PC-9 (cell line): ENCODE data around the gene RPTOR. TPM values are rescaled to one million over a fixed set of nuclear protein-coding genes. Genes with fewer than 3 reads are reported as not detected.
A peak's percentile ranks its signal among the peaks of the same experiment; 100 is the strongest.

ENCODE experiments used
- Bru-seq: library from RNA; stranded (reverse); fragments of 400-500 nt; gene quantifications from one replicate; lab custom pipeline; 2021; lab: Mats Ljungman, UMichigan
- BruChase-seq, 2 experiments: library from RNA; stranded (reverse); fragments of 400-500 nt; gene quantifications; one replicate each; lab custom pipeline; 2021; lab: Mats Ljungman, UMichigan
- BruUV-seq: library from RNA; stranded (reverse); fragments of 400-500 nt; replicated peaks from 2 replicates; lab custom pipeline; 2021; lab: Mats Ljungman, UMichigan
- CTCF ChIA-PET: fragments of 300-600 bp; sonication (Branson Sonifier 250); formaldehyde crosslinking; loops from one replicate; lab custom pipeline; 2022; ENCODE audit warnings: antibody characterized with exemption; lab: Charles Lee
- POLR2A ChIA-PET: fragments of 300-600 bp; sonication (Branson Sonifier 250); formaldehyde crosslinking; loops from one replicate; lab custom pipeline; 2022; ENCODE audit warnings: antibody characterized with exemption; ENCODE audit not compliant: unreplicated experiment; lab: Charles Lee
- DNase-seq, 2 experiments: peaks; one replicate each; pipeline versions ENCODE4 v3.0.0 to v3.0.0-alpha.2; 2015 to 2022; ENCODE audit warnings: mixed read lengths in 1 of 2
- H2AFZ ChIP-seq: fragments of 200-600 bp; sonication (generic); 2 replicates; pipeline ENCODE4 v1.8.1; 2017; ENCODE audit warnings: antibody characterized with exemption
- H3F3A ChIP-seq: fragments of 200-600 bp; sonication (generic); 2 replicates; pipeline ENCODE4 v1.8.1; 2017; ENCODE audit warnings: antibody characterized with exemption, mild to moderate bottlenecking, low read depth; ENCODE audit not compliant: insufficient read depth
- H3K27ac ChIP-seq: fragments of 200-600 bp; sonication (generic); 2 replicates; pipeline ENCODE4 v1.6.1; 2016; ENCODE audit warnings: mixed run types
- H3K27me3 ChIP-seq: fragments of 200-600 bp; sonication (generic); 2 replicates; pipeline ENCODE4 v1.6.1; 2016; ENCODE audit warnings: low read depth, mixed run types; ENCODE audit not compliant: insufficient read depth
- H3K36me3 ChIP-seq: fragments of 200-600 bp; sonication (generic); 2 replicates; pipeline ENCODE4 v1.6.1; 2016; ENCODE audit warnings: low read depth, mixed run types
- H3K4me1 ChIP-seq: fragments of 200-600 bp; sonication (generic); replicated peaks from 2 replicates; pipeline ENCODE4 v1.6.1; 2016; ENCODE audit warnings: mixed run types; ENCODE audit not compliant: insufficient read depth
- H3K4me2 ChIP-seq: fragments of 200-600 bp; sonication (generic); 2 replicates; pipeline ENCODE4 v1.6.1; 2017; ENCODE audit warnings: mixed run types
- H3K4me3 ChIP-seq: fragments of 200-600 bp; sonication (generic); 2 replicates; pipeline ENCODE4 v1.6.1; 2016; ENCODE audit warnings: mixed run types
- H3K79me2 ChIP-seq: fragments of 200-600 bp; sonication (generic); 2 replicates; pipeline ENCODE4 v1.6.1; 2017; ENCODE audit warnings: low read depth, mixed run types
- H3K9me2 ChIP-seq: fragments of 200-600 bp; sonication (generic); 2 replicates; pipeline ENCODE4 v1.8.1; 2017; ENCODE audit warnings: mild to moderate bottlenecking; ENCODE audit not compliant: insufficient read depth
- H3K9me3 ChIP-seq: fragments of 200-600 bp; sonication (generic); 2 replicates; pipeline ENCODE4 v1.8.1; 2016; ENCODE audit warnings: low read depth; ENCODE audit not compliant: insufficient read depth
- H4K20me1 ChIP-seq: fragments of 200-600 bp; sonication (generic); 2 replicates; pipeline ENCODE4 v1.8.1; 2017; ENCODE audit not compliant: insufficient read depth
- EZH2 ChIP-seq: fragments of 200-600 bp; sonication (generic); IDR thresholded peaks from 2 replicates; pipeline ENCODE4 v1.8.0; 2017; ENCODE audit warnings: antibody characterized with exemption, low read depth
- intact Hi-C: fragments of 100-400 bp; cut with micrococcal nuclease; formaldehyde crosslinking; loops from one replicate; pipeline ENCODE4 v1.10.0; 2022; ENCODE audit not compliant: unreplicated experiment
- long read RNA-seq: library from polyadenylated mRNA; stranded (forward); transcript quantifications from one replicate; pipeline ENCODE4 v2.0.0, GENCODE V29; 2022
- total RNA-seq: library from RNA; stranded (reverse); gene quantifications from 2 replicates; pipeline ENCODE4 v1.2.3, GENCODE V29; 2021
- TF ChIP-seq, protein P1 (sequence below): fragments of 200-600 bp; sonication (generic); conservative IDR thresholded peaks from 2 replicates; pipeline ENCODE4 v1.6.1; 2017; ENCODE audit warnings: mixed run types, antibody characterized with exemption, mild to moderate bottlenecking, moderate library complexity

Gene RPTOR, protein sequence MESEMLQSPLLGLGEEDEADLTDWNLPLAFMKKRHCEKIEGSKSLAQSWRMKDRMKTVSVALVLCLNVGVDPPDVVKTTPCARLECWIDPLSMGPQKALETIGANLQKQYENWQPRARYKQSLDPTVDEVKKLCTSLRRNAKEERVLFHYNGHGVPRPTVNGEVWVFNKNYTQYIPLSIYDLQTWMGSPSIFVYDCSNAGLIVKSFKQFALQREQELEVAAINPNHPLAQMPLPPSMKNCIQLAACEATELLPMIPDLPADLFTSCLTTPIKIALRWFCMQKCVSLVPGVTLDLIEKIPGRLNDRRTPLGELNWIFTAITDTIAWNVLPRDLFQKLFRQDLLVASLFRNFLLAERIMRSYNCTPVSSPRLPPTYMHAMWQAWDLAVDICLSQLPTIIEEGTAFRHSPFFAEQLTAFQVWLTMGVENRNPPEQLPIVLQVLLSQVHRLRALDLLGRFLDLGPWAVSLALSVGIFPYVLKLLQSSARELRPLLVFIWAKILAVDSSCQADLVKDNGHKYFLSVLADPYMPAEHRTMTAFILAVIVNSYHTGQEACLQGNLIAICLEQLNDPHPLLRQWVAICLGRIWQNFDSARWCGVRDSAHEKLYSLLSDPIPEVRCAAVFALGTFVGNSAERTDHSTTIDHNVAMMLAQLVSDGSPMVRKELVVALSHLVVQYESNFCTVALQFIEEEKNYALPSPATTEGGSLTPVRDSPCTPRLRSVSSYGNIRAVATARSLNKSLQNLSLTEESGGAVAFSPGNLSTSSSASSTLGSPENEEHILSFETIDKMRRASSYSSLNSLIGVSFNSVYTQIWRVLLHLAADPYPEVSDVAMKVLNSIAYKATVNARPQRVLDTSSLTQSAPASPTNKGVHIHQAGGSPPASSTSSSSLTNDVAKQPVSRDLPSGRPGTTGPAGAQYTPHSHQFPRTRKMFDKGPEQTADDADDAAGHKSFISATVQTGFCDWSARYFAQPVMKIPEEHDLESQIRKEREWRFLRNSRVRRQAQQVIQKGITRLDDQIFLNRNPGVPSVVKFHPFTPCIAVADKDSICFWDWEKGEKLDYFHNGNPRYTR (N-terminal part only)
- 50.8 and 53.5 TPM in 2 replicates for total RNA-seq
- percentile 76 among the genes with signal in this experiment for Bru-seq, nascent RNA
- percentile 65 among the genes with signal in this experiment for BruChase-seq, experiment 1, labeled RNA remaining after a 2-hour chase
- percentile 62 among the genes with signal in this experiment for BruChase-seq, experiment 2, labeled RNA remaining after a 6-hour chase
- long read RNA-seq, full-length matches to known transcripts, result 2 of 6 reads
- long read RNA-seq, partial matches to known transcripts, result 4 of 6 reads
- long read RNA-seq, other reads (novel, unspliced or antisense), result 0 of 6 reads

DNA sequence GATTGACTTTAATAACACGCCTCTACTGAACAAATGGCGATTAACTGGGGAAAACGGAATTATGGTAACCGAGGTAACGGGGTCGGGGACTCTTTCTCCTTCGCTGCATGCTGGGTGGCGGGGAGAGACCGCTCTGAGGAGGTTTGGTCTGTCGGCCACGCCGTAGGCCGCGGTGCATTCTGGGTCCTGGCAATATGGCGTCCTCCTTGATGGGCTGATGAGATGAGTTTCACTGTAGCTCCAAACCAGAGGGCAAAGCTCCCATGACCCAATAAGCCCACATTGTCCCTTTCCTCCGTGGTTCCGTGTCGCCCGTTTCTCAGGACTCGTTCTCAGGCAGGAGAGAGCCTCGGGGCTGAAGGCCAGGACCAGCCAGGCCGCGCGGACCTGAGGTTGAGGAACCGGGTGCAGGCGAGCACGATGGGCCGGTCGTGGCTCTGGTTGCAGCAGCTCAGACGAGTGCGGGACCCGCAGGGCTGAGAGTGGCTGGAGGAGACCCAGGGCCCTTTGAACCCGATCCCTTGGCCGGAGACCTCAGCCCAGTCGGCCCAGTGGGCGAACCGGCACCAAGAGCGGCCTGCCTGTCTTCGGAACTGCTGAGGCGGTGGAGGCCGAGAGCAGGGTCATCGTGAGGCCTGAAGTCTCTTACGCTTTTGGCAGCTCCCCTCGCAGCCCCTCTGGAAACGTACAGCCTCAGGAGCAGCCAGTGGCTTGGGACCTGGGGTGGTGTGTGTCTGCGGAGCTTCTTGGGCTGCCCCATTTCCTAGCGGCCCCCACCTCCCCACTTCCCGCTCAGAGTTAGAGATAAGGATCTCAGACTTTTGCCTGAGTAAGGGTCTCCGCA lies at the start of gene RPTOR:
Gene RPTOR (plus strand): TSS at position 184 of the 844 bp plus-strand sequence. CDS start 792 bp downstream, outside the sequence.
- Histone ChIP-seq H4K20me1 (0 out of 2 replicates have a peak, but pooled peaks cover 4% of the 10 kb centered on the region), H2AFZ (peak within 1 kb of the TSS; percentile 91), H3K79me2 (peaks cover 50% of the 10 kb centered on the region), H3K36me3 (no peaks in the 10 kb centered on the region), H3F3A (0 out of 2 replicates have a peak, but pooled peaks cover 4% of the 10 kb centered on the region), H3K9me3 (no peaks in the 10 kb centered on the region), H3K4me2 (peak within 1 kb of the TSS; percentile 95), H3K27me3 (no peaks in the 10 kb centered on the region), H3K4me1 (peaks cover 29% of the 10 kb centered on the region), H3K9me2 (no peaks in the 10 kb centered on the region), H3K4me3 (peak within 1 kb of the TSS; percentile 98), H3K27ac (peak within 1 kb of the TSS; percentile 53)
- POLR2A ChIA-PET, result no interaction called here
- intact Hi-C loops, result loop anchor here (5.0 kb wide), 1 partner anchor 63 kb away; no protein-coding TSS in a partner anchor
- peak; percentile 48 to 81 for DNase-seq
- CTCF ChIA-PET, result no interaction called here
- TF ChIP-seq, protein P1, sequence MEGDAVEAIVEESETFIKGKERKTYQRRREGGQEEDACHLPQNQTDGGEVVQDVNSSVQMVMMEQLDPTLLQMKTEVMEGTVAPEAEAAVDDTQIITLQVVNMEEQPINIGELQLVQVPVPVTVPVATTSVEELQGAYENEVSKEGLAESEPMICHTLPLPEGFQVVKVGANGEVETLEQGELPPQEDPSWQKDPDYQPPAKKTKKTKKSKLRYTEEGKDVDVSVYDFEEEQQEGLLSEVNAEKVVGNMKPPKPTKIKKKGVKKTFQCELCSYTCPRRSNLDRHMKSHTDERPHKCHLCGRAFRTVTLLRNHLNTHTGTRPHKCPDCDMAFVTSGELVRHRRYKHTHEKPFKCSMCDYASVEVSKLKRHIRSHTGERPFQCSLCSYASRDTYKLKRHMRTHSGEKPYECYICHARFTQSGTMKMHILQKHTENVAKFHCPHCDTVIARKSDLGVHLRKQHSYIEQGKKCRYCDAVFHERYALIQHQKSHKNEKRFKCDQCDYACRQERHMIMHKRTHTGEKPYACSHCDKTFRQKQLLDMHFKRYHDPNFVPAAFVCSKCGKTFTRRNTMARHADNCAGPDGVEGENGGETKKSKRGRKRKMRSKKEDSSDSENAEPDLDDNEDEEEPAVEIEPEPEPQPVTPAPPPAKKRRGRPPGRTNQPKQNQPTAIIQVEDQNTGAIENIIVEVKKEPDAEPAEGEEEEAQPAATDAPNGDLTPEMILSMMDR, result no peak
- no peak for TF ChIP-seq EZH2
- TSS peak; percentile 49 for BruUV-seq

DNA sequence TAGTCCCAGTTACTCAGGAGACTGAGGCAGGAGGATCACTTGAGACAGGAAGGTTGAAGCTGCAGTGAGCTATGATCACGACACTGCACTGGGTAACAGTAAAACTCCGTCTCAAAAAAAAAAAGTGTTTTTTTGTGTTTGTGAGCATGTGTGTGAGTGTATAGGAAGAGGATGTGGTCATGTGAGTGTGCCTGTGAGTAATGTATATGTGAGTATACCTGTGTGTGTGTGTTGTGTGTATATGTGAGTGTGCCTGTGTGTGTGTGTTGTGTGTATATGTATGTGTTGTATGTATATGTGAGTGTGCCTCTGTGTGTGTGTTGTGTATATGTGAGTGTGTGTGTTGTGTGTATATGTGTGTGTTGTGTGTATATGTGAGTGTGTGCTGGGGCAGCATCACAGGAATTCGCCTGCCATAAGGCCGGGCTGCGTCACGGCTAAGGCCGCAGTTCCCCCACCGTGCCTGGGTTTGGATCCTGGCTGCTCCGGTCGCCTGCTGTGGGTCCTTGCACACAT lies 46.9 kb upstream of the RPTOR start:
- BruUV-seq, result no TSS peak
- Histone ChIP-seq H3K27ac (no peak overlapping the region), H3F3A (no peaks in the 10 kb centered on the region), H3K4me3 (no peak overlapping the region), H3K27me3 (peaks cover 5% of the 10 kb centered on the region; the same call in 1 of the 2 replicates), H4K20me1 (no peaks in the 10 kb centered on the region), H3K9me3 (no peaks in the 10 kb centered on the region), H3K4me1 (no peaks in the 10 kb centered on the region), H2AFZ (no peak overlapping the region), H3K9me2 (no peaks in the 10 kb centered on the region), H3K36me3 (no peaks in the 10 kb centered on the region), H3K4me2 (no peak overlapping the region), H3K79me2 (no peaks in the 10 kb centered on the region)
- ChIA-PET POLR2A (interaction anchor here (0.7 kb wide), 1 partner anchor 440 kb away, joined by 3 read pairs; no protein-coding TSS in a partner anchor), CTCF (no interaction called here)
- no peak for DNase-seq
- TF ChIP-seq, protein P1, result no peak
- intact Hi-C loops, result no loop called here
